GM06990 (cell line): Measurements from ENCODE around the gene DYSF.

Experiments used
- DNase-seq: peaks from one replicate; pipeline ENCODE4 v3.0.0-alpha.2; 2011; ENCODE audit not compliant: insufficient read length; ENCODE audit errors: extremely low read depth
- H3K27me3 ChIP-seq: replicated peaks from 2 replicates; pipeline ENCODE4 v1.6.0; 2011; ENCODE audit warnings: low read length; ENCODE audit not compliant: control insufficient read depth, insufficient read depth
- H3K36me3 ChIP-seq: 2 replicates; pipeline ENCODE4 v1.5.1; 2011; ENCODE audit warnings: low read length; ENCODE audit not compliant: control insufficient read depth, insufficient read depth
- H3K4me3 ChIP-seq: replicated peaks from 2 replicates; pipeline ENCODE4 v1.5.1; 2011; ENCODE audit warnings: low read depth, mild to moderate bottlenecking, control low read depth, low read length
- TF ChIP-seq, protein P1 (sequence below): IDR thresholded peaks from 2 replicates; pipeline ENCODE4 v1.5.1; 2011; ENCODE audit warnings: low read length, control low read depth, mild to moderate bottlenecking, inconsistent platforms; ENCODE audit not compliant: insufficient read depth, poor library complexity, severe bottlenecking

DYSF gene

DNA sequence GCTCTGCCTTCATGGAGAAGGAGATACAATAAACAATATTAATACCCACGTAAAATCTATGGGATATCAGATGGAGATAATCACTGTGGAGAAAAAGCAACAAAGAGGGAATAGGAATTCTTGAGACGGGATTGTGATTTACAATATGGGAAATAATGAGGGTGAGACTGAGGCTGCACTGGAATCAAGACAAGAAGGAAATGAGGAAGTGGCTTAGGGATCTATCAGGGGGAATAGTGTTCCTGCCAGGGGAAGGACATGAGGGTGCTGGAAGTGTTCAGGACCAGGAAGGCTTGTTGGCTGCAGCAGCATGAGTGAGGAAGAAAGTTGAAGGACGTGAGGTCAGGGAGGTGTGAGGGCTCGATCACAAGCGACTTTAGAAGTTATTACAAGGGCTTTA is 182.4 kb downstream of the DYSF start:
- Histone ChIP-seq H3K4me3 (no peak overlapping the region), H3K27me3 (no peaks in the 10 kb centered on the region), H3K36me3 (no peaks in the 10 kb centered on the region)
- DNase-seq: no peak
- TF ChIP-seq, protein P1, sequence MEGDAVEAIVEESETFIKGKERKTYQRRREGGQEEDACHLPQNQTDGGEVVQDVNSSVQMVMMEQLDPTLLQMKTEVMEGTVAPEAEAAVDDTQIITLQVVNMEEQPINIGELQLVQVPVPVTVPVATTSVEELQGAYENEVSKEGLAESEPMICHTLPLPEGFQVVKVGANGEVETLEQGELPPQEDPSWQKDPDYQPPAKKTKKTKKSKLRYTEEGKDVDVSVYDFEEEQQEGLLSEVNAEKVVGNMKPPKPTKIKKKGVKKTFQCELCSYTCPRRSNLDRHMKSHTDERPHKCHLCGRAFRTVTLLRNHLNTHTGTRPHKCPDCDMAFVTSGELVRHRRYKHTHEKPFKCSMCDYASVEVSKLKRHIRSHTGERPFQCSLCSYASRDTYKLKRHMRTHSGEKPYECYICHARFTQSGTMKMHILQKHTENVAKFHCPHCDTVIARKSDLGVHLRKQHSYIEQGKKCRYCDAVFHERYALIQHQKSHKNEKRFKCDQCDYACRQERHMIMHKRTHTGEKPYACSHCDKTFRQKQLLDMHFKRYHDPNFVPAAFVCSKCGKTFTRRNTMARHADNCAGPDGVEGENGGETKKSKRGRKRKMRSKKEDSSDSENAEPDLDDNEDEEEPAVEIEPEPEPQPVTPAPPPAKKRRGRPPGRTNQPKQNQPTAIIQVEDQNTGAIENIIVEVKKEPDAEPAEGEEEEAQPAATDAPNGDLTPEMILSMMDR: no peak

DNA sequence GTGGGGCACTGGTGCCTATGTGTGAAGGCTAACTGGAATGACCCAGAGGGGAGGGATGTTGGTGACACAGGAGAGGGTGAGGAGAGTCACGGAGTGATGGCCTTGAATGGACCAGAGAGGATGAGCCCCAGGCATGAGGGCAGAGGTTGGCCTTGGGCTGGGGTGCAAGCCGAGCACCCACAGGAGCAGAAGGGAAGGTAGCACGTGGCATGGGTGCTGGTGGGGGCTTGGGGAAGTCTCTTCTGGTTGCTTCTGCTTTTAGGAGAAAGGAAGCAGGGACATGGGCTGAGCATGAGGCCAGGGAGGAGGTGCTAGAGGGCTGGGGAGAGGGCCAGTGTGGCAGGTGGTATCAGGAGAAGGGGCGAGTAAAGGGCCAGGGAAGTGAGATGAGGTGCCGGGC is 183.8 kb downstream of the DYSF start:
- no peaks in the 10 kb centered on the region for H3K27me3 ChIP-seq
- no peak for DNase-seq
- no peaks in the 10 kb centered on the region for H3K36me3 ChIP-seq
- TF ChIP-seq, protein P1: no peak
- no peak overlapping the region for H3K4me3 ChIP-seq

DNA sequence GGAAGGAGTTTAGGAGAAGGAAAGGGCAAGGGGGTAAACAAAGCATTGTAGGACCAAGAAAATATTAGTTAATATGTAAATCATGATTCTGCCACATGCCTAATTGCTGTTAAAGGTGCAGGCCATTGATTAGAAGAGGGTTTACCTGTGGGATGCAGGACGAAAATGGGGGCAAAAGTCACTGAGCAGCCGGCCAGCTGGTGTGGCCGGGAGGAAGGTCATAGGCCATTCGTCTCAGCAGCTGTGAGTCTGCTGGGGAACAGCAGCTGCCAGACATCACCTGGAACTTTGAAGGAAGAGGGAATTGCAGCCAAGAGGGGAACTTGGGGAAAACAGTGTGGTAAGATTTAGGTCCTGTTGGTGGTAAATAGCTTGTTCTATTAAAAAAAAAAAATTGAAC is 184.4 kb downstream of the DYSF start:
- TF ChIP-seq, protein P1: no peak
- Histone ChIP-seq H3K4me3 (no peak overlapping the region), H3K36me3 (no peaks in the 10 kb centered on the region), H3K27me3 (no peaks in the 10 kb centered on the region)
- DNase-seq: no peak

DNA sequence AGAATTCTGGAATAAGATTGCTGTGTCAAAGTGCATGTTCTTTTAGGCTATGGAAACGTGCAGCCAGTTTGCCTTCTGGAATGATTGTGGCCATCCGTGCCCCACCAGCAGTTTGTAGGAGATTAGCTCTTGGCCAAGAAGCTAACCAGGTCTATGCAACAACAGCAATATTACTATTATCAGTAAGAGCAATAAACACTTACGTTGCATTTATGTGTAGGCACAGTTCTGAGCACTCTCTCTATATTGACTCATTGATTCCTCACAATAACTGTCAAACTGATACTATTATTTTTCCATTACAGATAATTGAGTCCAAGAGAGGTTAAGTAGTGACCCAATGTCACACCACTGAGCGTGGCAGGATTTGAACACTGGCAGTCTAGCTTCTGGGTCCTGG is 186.4 kb downstream of the DYSF start:
- no peak overlapping the region for H3K4me3 ChIP-seq
- TF ChIP-seq, protein P1: no peak
- no peak for DNase-seq
- H3K36me3 ChIP-seq: no peaks in the 10 kb centered on the region
- H3K27me3 ChIP-seq: no peaks in the 10 kb centered on the region; the same call in none of the 2 replicates

DNA sequence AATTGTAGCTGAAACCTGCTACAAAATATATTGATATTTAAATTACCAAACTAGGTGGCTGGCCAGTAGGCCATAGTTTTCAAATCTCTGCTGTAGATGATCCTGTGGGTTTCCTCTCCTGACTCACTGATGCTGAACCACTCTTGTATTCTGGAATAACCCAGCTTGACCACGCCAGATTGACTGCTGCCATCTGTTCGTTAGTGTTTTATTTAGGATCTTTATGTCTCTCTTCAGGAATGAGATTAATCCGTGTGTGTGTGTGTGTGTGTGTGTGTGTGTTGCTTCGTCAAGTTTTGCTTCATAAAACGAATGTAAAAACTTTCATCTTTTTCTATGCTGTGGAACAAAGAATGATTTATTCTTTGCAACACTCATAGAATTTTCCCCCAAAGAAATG is 187.1 kb downstream of the DYSF start:
- no peak for DNase-seq
- Histone ChIP-seq H3K27me3 (no peaks in the 10 kb centered on the region; the same call in none of the 2 replicates), H3K4me3 (no peak overlapping the region), H3K36me3 (no peaks in the 10 kb centered on the region)
- TF ChIP-seq, protein P1: no peak

DNA sequence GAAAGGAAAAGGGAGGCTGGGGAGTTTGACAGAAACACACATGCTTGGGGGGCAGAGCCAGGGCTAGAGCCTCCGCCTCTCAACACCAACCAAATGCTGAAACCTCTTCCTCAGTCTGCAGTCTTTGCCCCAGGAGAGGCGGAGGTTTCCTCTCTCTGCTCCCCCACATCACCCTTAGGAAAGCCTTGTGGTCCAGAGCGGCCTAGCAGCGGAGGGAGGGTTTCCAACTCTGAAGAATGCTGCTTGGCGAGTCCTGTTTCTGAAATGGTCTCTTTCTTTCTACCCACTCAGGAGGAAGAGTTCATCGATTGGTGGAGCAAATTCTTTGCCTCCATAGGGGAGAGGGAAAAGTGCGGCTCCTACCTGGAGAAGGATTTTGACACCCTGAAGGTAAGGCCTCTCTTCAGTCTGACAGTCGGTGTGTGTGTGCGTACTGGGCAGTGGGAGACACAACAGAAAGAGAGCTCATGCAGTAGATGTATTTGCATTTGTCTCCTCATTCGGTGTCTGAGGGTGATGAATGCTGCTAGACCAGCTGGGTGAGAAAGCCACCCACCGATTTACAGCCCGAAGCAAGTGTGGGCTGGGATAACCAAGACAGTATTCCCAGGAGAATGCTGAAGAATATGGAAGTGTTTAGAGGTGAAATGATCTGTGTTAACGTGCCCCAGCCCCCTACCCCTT is 190.5 kb downstream of the DYSF start:
- Histone ChIP-seq H3K27me3 (no peaks in the 10 kb centered on the region; the same call in none of the 2 replicates), H3K36me3 (no peaks in the 10 kb centered on the region), H3K4me3 (no peak overlapping the region)
- no peak for DNase-seq
- TF ChIP-seq, protein P1: no peak
